Activated naive CD4-positive, alpha-beta T cell treated with anti-CD3 and anti-CD28 coated beads for 36 hours (primary cell): ENCODE data around the gene PER2. TPM values are rescaled to one million over a fixed set of nuclear protein-coding genes. Genes with fewer than 3 reads are reported as not detected.

ENCODE experiments used
- CTCF ChIA-PET: fragments of 350-600 bp; sonication (Branson Sonifier 250); formaldehyde crosslinking; loops from one replicate; lab custom pipeline; 2021; ENCODE audit warnings: antibody characterized with exemption; lab: Charles Lee
- DNase-seq: peaks from one replicate; pipeline ENCODE4 v3.0.0-alpha.2; 2020
- H3K27ac Mint-ChIP-seq: one replicate; pipeline ENCODE4 v1.8.0; 2021; ENCODE audit warnings: mild to moderate bottlenecking, mixed read lengths
- H3K27me3 Mint-ChIP-seq: one replicate; pipeline ENCODE4 v1.8.0; 2021; ENCODE audit warnings: low read depth, mixed read lengths
- H3K36me3 Mint-ChIP-seq: one replicate; pipeline ENCODE4 v1.8.0; 2021; ENCODE audit warnings: low read depth, mixed read lengths
- H3K4me1 Mint-ChIP-seq: one replicate; pipeline ENCODE4 v1.8.0; 2021; ENCODE audit warnings: low read depth, mixed read lengths
- H3K4me3 Mint-ChIP-seq: one replicate; pipeline ENCODE4 v1.8.0; 2021; ENCODE audit warnings: mild to moderate bottlenecking, moderate library complexity, mixed read lengths
- H3K9me3 Mint-ChIP-seq: one replicate; pipeline ENCODE4 v1.8.0; 2021; ENCODE audit warnings: mixed read lengths
- intact Hi-C: fragments of 100-400 bp; cut with micrococcal nuclease; formaldehyde crosslinking; loops from one replicate; pipeline ENCODE4 v1.15.1; 2023
- total RNA-seq, 2 experiments: library from RNA; stranded (reverse); gene quantifications; one replicate each; pipeline ENCODE4 v1.2.3, GENCODE V29; 2021

PER2 gene
- total RNA-seq, 2 experiments from 2014 or later = 7.1 to 7.8 TPM

DNA sequence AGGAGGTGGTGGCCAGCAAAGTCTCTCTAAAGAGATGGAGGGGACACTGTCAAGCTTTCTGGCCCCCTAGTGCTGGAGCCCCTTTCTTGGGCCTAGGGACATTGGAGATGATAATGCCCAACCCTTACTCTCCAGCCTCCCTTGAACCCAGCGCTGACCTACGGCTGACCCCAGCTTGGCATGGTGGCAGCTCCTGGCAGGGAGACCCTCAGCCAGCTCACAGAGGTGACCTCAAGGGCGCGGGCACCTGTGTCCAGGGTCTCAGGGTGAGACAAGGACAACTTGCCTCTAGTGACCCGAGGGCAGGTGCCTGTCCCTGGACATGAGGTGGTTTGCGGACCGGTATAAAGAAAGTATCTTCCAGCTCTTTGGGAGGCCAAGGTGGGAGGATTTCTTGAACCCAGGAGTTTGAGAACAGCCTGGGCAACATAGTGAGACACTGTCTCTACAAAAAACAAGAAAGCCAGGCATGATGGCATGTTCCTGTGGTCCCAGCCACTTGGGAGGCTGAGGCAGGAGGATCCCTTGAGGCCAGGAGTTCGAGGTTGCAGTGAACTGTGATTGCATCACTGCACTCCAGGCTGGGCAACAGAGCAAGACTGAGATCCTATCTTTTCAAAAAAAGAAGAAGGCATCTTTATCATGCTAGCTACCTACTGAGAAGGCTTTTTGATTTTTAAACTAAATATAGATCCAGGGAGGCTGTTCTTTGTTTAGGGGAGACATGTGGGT is 3.3 kb upstream of the PER2 start:
- H3K9me3 Mint-ChIP-seq = no peaks in the 10 kb centered on the region
- peaks cover 25% of the 10 kb centered on the region for H3K4me1 Mint-ChIP-seq
- no peaks in the 10 kb centered on the region for H3K36me3 Mint-ChIP-seq
- H3K27me3 Mint-ChIP-seq = no peaks in the 10 kb centered on the region
- DNase-seq = no peak
- CTCF ChIA-PET = interaction anchor here (0.5 kb wide), 1 partner anchor 17 kb away, joined by 3 read pairs; no protein-coding TSS in a partner anchor
- H3K27ac Mint-ChIP-seq = no peak overlapping the region
- H3K4me3 Mint-ChIP-seq = no peak overlapping the region
- intact Hi-C loops = no loop called here

DNA sequence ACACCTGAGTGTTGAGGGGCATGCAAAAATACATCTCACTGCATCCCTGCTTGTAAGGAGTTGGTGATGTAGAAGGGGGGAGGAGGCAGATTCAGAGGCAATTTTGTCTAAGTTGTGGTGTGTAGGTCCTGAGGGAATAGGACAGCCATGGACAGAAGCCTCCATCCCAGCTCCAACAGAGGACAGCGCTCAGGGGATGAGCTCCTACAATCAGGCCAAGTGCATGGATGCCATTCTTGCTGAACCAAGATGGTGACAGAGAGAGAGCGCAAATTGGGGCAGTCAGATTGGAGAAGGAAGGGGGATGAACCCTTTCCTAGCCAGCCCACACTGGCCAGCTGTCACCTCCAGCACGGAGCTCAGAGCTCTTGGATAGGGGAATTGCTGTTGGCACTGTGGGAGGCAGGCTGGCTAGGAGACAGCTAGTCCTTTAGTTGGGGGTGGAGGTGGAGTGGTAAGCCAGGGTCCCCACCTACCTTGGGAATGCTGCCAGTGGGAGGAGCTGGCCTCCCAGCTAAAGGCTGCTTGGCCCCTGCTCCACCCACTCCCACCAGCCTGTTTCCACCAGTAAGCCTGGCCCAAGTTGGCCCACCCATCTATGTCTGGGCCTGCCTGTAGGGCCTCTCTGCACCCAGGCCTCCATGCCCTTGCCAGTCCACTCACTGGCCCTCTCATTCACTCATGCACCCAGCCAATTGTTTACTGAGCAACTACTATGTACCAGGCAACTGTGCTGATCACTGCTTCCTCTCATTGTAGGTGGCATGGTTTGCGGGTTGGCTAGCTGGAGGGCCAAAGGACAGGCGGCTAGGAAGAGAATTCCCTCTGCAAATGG is 2.5 kb upstream of the PER2 start:
- Mint-ChIP-seq H3K27ac (no peak overlapping the region), H3K36me3 (no peaks in the 10 kb centered on the region), H3K4me1 (peaks cover 28% of the 10 kb centered on the region), H3K4me3 (no peak overlapping the region), H3K27me3 (no peaks in the 10 kb centered on the region), H3K9me3 (no peaks in the 10 kb centered on the region)
- intact Hi-C loops = no loop called here
- no peak for DNase-seq
- CTCF ChIA-PET = no interaction called here

GRCh38 chr2:238290091-238290509 is 1.7 kb upstream of the PER2 start:
- H3K4me1 Mint-ChIP-seq = peaks cover 32% of the 10 kb centered on the region
- H3K27me3 Mint-ChIP-seq = no peaks in the 10 kb centered on the region
- no peaks in the 10 kb centered on the region for H3K36me3 Mint-ChIP-seq
- H3K9me3 Mint-ChIP-seq = no peaks in the 10 kb centered on the region
- CTCF ChIA-PET = interaction anchor here (1.2 kb wide), 1 partner anchor 67 kb away, joined by 3 read pairs; no protein-coding TSS in a partner anchor
- peak; percentile 39 for DNase-seq
- no peak overlapping the region for H3K27ac Mint-ChIP-seq
- intact Hi-C loops = no loop called here
- peak overlapping the region; percentile 89 for H3K4me3 Mint-ChIP-seq

- peak overlapping the region; percentile 89 for H3K4me3 Mint-ChIP-seq
- peaks cover 34% of the 10 kb centered on the region for H3K4me1 Mint-ChIP-seq
- H3K9me3 Mint-ChIP-seq = no peaks in the 10 kb centered on the region
- DNase-seq = no peak
- intact Hi-C loops = loop anchor here (2.0 to 5.0 kb wide), 6 partner anchors 49 to 617 kb away; partner anchors contain the start of genes HES6, ILKAP and SCLY
- H3K36me3 Mint-ChIP-seq = no peaks in the 10 kb centered on the region
- H3K27ac Mint-ChIP-seq = peak overlapping the region; percentile 85
- CTCF ChIA-PET = interaction anchor here (1.2 kb wide), 1 partner anchor 67 kb away, joined by 3 read pairs; no protein-coding TSS in a partner anchor
- H3K27me3 Mint-ChIP-seq = no peaks in the 10 kb centered on the region
Measured at GRCh38 chr2:238289574-238289973, 1.2 kb upstream of the PER2 start.

DNA sequence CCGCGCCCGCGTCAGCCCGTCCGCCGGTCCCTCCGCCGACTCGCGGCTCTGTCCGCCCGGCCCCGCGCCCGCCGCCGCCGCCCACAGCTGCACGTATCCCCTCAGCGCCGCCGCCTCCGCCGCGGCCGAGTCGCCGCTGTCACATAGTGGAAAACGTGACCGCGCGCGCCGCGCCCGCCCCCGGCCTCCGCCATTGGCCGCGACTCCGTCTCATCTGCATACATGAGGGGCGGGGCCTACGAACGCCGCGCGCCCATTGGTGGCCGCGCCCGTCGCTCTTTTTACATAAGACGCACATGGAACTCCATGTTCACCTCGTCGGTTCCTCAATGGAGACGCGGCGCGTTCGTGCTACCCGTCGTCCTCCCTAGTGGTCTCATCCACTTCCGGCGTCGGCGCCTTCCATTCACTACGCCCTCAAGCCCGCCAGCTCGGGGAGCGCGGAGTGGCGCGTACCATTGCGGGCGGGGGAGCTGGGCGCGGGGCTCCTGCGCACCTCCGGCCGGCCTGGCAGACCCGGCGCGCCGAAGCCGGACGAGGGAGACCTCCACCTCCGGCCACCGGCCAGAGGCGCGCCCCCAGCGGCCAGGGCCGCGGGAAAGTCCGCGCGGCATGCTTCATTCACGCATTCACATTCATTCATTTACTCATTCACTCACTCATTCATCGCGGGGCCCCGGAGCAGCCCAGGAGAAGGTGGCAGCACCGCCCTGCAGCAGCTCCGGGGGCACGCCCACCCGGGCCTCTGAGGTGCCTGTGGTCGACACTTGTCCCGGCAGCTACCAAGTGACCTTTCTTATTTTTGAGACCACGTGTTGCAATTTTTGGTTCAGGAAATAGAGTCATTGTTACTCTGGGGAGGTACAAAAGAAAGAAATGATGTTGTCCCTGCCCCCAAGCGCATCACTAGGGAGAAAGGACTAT is 502 bp upstream of the PER2 start:
- intact Hi-C loops = loop anchor here (1.0 to 5.0 kb wide), 10 partner anchors 31 to 617 kb away; partner anchors contain the start of genes ASB1, HES6, ILKAP and SCLY
- Mint-ChIP-seq H3K4me1 (peaks cover 36% of the 10 kb centered on the region), H3K36me3 (no peaks in the 10 kb centered on the region)

DNA sequence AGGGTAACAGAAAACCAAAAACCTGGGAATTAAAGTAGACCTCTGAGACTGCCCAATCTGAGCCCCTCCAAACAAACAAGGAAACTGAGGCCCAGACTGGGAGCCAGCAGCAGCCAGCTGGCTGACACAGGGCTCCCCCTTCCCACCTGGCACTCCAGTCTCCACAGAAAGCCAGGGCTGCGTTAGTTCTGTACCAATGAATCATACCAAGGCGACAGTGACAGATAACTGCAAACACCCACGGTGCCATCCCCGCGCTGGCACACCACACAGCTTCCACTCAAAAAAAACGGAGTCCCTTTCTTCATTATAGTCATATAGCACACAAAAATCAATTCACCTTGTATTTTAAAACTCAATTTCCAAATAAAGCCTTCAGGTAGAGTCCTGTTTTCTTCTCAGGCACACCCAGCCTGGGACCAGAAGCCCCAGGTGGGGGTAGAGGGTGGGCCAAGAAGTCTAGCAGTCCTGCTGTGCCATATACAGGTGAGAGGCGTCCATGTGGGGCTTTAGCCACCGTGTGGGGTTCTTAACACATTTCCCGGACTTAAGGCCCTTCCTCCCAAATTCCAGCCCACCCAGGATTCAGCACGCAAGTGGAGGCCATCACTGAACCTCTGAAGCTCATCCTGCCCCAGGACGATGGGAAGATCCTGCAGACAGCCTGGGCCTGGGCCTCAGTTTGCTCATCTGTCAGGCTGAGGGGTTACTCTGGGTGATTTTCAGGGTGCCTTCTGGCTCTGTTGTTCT is 1.2 kb downstream of the PER2 start:
- H3K36me3 Mint-ChIP-seq = no peaks in the 10 kb centered on the region
- peak; percentile 47 for DNase-seq

More for the DNA sequence above, 502 bp upstream of the PER2 start:
- Mint-ChIP-seq H3K27ac (peak overlapping the region; percentile 85), H3K9me3 (no peaks in the 10 kb centered on the region), H3K4me3 (peak overlapping the region; percentile 89), H3K27me3 (no peaks in the 10 kb centered on the region)
- DNase-seq = peak; percentile 97
- CTCF ChIA-PET = interaction anchor here (1.2 kb wide), 1 partner anchor 68 kb away, joined by 3 read pairs; no protein-coding TSS in a partner anchor

DNA sequence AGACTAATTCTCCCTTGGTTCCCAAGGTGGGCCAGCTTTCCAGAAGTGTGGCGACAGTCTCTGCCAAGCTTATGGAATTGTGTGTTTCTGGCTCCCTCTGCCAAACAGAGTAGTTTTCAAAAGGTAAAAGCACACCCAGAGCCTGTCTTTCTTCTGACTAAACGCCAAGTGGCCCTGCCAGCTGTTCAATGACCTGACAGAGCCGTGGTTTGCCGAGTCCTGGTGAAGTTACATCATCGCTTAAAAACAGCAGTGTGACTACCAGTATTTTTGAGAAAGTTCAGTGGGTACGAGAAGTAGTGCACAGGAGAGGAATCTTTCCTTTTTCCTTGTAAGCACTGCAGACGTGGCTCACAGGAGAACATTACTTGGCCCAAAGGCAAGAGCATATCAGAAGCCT is 1.9 kb downstream of the PER2 start:
- no peaks in the 10 kb centered on the region for H3K9me3 Mint-ChIP-seq
- H3K36me3 Mint-ChIP-seq = no peaks in the 10 kb centered on the region
- H3K4me1 Mint-ChIP-seq = peaks cover 43% of the 10 kb centered on the region
- CTCF ChIA-PET = no interaction called here
- DNase-seq = no peak
- no peaks in the 10 kb centered on the region for H3K27me3 Mint-ChIP-seq
- peak overlapping the region; percentile 3 for H3K4me3 Mint-ChIP-seq
- intact Hi-C loops = loop anchor here (5.0 kb wide), 2 partner anchors 389 to 614 kb away; no protein-coding TSS in a partner anchor
- no peak overlapping the region for H3K27ac Mint-ChIP-seq

More for the DNA sequence above, 1.2 kb downstream of the PER2 start:
- CTCF ChIA-PET = no interaction called here
- Mint-ChIP-seq H3K27ac (no peak overlapping the region), H3K4me1 (peaks cover 42% of the 10 kb centered on the region), H3K4me3 (peak overlapping the region; percentile 74), H3K9me3 (no peaks in the 10 kb centered on the region), H3K27me3 (no peaks in the 10 kb centered on the region)
- intact Hi-C loops = loop anchor here (5.0 kb wide), 2 partner anchors 390 to 615 kb away; no protein-coding TSS in a partner anchor

GRCh38 chr2:238286095-238286494 is 2.3 kb downstream of the PER2 start:
- peaks cover 44% of the 10 kb centered on the region for H3K4me1 Mint-ChIP-seq
- no peaks in the 10 kb centered on the region for H3K9me3 Mint-ChIP-seq
- H3K4me3 Mint-ChIP-seq = no peak overlapping the region
- no peak for DNase-seq
- CTCF ChIA-PET = no interaction called here
- H3K27me3 Mint-ChIP-seq = no peaks in the 10 kb centered on the region
- intact Hi-C loops = loop anchor here (5.0 kb wide), 2 partner anchors 389 to 614 kb away; no protein-coding TSS in a partner anchor
- H3K27ac Mint-ChIP-seq = no peak overlapping the region
- H3K36me3 Mint-ChIP-seq = no peaks in the 10 kb centered on the region

- DNase-seq = no peak
- H3K27me3 Mint-ChIP-seq = no peaks in the 10 kb centered on the region
- no peak overlapping the region for H3K27ac Mint-ChIP-seq
- no peak overlapping the region for H3K4me3 Mint-ChIP-seq
- intact Hi-C loops = loop anchor here (5.0 kb wide), 2 partner anchors 388 to 613 kb away; no protein-coding TSS in a partner anchor
- H3K9me3 Mint-ChIP-seq = no peaks in the 10 kb centered on the region
- H3K36me3 Mint-ChIP-seq = no peaks in the 10 kb centered on the region
- peaks cover 44% of the 10 kb centered on the region for H3K4me1 Mint-ChIP-seq
- CTCF ChIA-PET = no interaction called here
Measured at GRCh38 chr2:238285653-238286082, 2.7 kb downstream of the PER2 start.

DNA sequence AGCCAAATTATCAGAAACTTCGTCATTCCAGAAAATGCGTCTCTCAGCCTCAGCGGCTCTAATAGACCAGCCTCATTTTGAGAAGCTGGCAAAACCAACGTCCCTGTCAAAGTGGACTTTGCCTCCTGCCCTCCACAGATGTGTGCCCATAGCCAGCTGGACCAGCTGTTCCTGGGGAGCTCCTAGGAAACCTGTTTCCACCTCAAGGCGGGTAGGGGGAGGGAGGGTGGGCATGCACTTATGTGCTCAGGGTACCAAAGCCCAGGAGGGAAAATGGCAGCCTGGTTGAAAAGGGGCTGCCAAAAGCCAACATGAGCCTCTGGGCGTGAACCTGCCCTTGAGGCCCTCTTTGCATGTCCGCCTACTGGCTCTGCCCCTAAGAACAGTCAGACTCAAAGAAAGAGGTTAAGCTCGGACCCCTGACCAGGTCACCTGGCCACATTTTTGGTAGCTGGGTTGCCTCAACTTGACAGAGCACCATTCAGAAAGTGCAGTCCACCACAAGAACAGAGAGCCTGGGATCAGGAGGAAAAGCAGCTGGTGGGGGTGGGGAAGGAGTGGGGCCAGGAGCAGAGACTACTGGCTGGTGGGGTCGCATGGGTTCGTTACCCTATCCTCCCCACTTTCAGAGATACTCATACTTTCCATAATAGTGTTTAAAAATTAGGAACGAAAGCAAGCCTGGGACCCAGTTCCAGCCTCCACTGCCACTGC is 3.5 kb downstream of the PER2 start:
- H3K4me1 Mint-ChIP-seq = peaks cover 40% of the 10 kb centered on the region
- DNase-seq = no peak
- CTCF ChIA-PET = interaction anchor here (0.5 kb wide), 1 partner anchor 56 kb away, joined by 3 read pairs; no protein-coding TSS in a partner anchor

More for the DNA sequence above, 3.5 kb downstream of the PER2 start:
- H3K9me3 Mint-ChIP-seq = no peaks in the 10 kb centered on the region
- intact Hi-C loops = loop anchor here (5.0 kb wide), 2 partner anchors 388 to 613 kb away; no protein-coding TSS in a partner anchor
- H3K27ac Mint-ChIP-seq = no peak overlapping the region
- no peaks in the 10 kb centered on the region for H3K36me3 Mint-ChIP-seq
- no peak overlapping the region for H3K4me3 Mint-ChIP-seq
- no peaks in the 10 kb centered on the region for H3K27me3 Mint-ChIP-seq
